ENCODE data around the gene TM7SF2.
A peak's percentile ranks its signal among the peaks of the same experiment; 100 is the strongest.

The TM7SF2 gene

DNA sequence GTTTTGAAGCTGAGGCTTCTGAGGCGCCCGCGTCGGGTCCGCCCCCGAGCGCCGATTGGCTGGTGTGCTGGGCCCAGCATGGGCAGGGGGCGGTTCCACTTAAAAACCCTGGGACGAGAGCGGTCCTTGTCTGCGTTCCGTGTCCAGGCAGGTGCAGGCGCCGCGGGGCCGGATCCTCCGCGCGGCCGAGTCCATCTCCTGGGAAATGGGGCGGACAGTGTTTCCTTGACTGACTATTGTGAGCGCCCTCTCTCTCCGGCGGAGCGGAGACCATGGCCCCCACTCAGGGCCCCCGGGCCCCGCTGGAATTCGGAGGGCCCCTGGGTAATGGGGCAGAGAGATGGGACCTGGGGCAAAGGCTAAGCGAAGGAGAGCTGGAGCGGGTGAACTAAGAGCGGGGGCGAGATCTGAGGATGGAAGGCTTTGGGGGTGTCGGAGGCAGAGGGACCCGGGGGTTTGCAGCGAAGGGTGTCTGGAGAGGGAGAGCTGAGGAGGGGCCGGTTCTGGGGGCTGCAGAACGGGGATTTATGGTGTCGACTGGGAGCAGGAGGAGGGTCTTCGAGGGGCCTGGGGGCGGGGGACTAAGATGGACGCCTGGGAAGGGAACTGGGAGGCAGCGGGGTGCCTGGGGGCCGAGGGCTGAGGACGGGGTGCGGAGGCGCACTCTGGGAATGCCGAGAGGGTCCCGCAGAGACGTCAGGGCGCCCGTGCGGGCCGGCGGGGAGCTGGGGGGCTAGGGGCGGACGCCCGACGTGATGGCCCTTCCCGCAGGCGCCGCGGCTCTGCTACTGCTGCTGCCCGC is at the start of gene TM7SF2:
TM7SF2 (plus strand) TSS at position 129 of the 802 bp plus-strand sequence; CDS start at position 273, 144 bp downstream.
- Histone ChIP-seq H3K36me3 (ENCODE audit: control insufficient read depth in 1 of 2, insufficient read depth in 2 of 2, low read length in 2 of 2) (peaks cover 4 to 29% of the 10 kb centered on the region in 2 donors), H3K27ac (ENCODE audit: low read length) (no peak within 1 kb of the TSS), H3K27me3 (ENCODE audit: low read depth, low read length) (no peaks in the 10 kb centered on the region), H3K4me3 (ENCODE audit: low read depth in 1 of 2, low read length in 2 of 2) (peak within 1 kb of the TSS; percentile 62 to 76), H3K9me3 (ENCODE audit: control insufficient read depth in 1 of 2, low read length in 2 of 2) (no peaks in the 10 kb centered on the region), H3K4me1 (ENCODE audit: control insufficient read depth in 1 of 2, insufficient read depth in 2 of 2, low read length in 2 of 2) (peaks cover 4 to 49% of the 10 kb centered on the region in 2 donors)

GRCh38 chr11:65063532-65063931 is 48.1 kb upstream of the TM7SF2 start:
- H3K4me1 ChIP-seq (ENCODE audit: control insufficient read depth in 1 of 2, insufficient read depth in 2 of 2, low read length in 2 of 2) = no peaks in the 10 kb centered on the region
- no peak overlapping the region for H3K4me3 ChIP-seq (ENCODE audit: low read depth in 1 of 2, low read length in 2 of 2)
- H3K27ac ChIP-seq (ENCODE audit: low read length) = no peak overlapping the region
- no peaks in the 10 kb centered on the region for H3K36me3 ChIP-seq (ENCODE audit: control insufficient read depth in 1 of 2, insufficient read depth in 2 of 2, low read length in 2 of 2)
- no peaks in the 10 kb centered on the region for H3K9me3 ChIP-seq (ENCODE audit: control insufficient read depth in 1 of 2, low read length in 2 of 2)
- H3K27me3 ChIP-seq (ENCODE audit: low read depth, low read length) = no peaks in the 10 kb centered on the region

DNA sequence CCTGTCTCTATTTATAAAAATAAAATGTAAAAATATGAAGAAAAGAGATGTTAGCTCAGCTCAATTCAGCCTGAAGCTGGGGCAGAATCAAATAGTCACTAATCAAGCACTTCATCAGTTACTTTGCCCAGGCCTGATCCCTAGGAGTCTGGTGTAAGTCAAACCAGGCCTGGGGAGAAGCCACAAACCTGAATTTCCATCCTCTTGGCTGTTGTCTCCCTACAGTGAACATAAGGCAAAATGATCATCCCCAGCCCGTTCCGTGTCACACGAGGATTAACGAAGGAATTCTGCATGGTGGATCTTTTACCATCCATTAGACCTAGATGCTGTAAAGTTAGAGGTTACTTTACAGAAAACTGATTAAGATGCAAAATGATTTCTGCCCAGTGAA is 46.8 kb upstream of the TM7SF2 start:
- H3K9me3 ChIP-seq (ENCODE audit: control insufficient read depth in 1 of 2, low read length in 2 of 2) = no peaks in the 10 kb centered on the region
- H3K27ac ChIP-seq (ENCODE audit: low read length) = no peak overlapping the region
- no peaks in the 10 kb centered on the region for H3K27me3 ChIP-seq (ENCODE audit: low read depth, low read length)
- no peaks in the 10 kb centered on the region for H3K4me1 ChIP-seq (ENCODE audit: control insufficient read depth in 1 of 2, insufficient read depth in 2 of 2, low read length in 2 of 2)
- H3K36me3 ChIP-seq (ENCODE audit: control insufficient read depth in 1 of 2, insufficient read depth in 2 of 2, low read length in 2 of 2) = no peaks in the 10 kb centered on the region
- H3K4me3 ChIP-seq (ENCODE audit: low read depth in 1 of 2, low read length in 2 of 2) = no peak overlapping the region

- no peak overlapping the region for H3K27ac ChIP-seq (ENCODE audit: low read length)
These were observed 45.8 kb upstream of the TM7SF2 start for GRCh38 chr11:65065851-65066250.

DNA sequence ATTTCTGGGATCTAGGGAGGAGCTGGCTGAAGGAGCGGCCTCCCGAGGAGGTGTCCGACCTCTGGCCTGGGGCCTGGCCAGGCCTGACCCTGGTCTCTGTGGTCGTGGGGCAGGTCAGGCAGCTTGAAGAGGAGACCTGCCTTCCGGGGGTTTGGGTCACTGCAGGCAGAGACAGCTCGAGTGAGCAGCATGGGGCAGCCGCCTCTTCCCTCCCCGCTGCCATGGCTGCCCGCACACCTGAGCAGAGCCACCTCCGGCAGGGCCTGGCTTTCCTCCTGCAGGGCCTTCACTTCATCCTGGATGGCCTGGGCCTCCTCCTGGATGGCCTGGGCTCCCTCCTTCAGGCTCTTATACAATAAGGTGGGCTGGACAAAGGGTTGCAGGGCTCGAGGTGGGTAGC is 45.4 kb upstream of the TM7SF2 start:
- H3K9me3 ChIP-seq (ENCODE audit: control insufficient read depth in 1 of 2, low read length in 2 of 2) = no peaks in the 10 kb centered on the region
- H3K4me1 ChIP-seq (ENCODE audit: control insufficient read depth in 1 of 2, insufficient read depth in 2 of 2, low read length in 2 of 2) = no peaks in the 10 kb centered on the region
- no peaks in the 10 kb centered on the region for H3K27me3 ChIP-seq (ENCODE audit: low read depth, low read length)
- no peak overlapping the region for H3K27ac ChIP-seq (ENCODE audit: low read length)
- no peak overlapping the region for H3K4me3 ChIP-seq (ENCODE audit: low read depth in 1 of 2, low read length in 2 of 2)
- no peaks in the 10 kb centered on the region for H3K36me3 ChIP-seq (ENCODE audit: control insufficient read depth in 1 of 2, insufficient read depth in 2 of 2, low read length in 2 of 2)

More at GRCh38 chr11:65065851-65066250, 45.8 kb upstream of the TM7SF2 start:
- H3K36me3 ChIP-seq (ENCODE audit: control insufficient read depth in 1 of 2, insufficient read depth in 2 of 2, low read length in 2 of 2) = no peaks in the 10 kb centered on the region
- H3K9me3 ChIP-seq (ENCODE audit: control insufficient read depth in 1 of 2, low read length in 2 of 2) = no peaks in the 10 kb centered on the region
- no peaks in the 10 kb centered on the region for H3K4me1 ChIP-seq (ENCODE audit: control insufficient read depth in 1 of 2, insufficient read depth in 2 of 2, low read length in 2 of 2)
- H3K27me3 ChIP-seq (ENCODE audit: low read depth, low read length) = no peaks in the 10 kb centered on the region
- no peak overlapping the region for H3K4me3 ChIP-seq (ENCODE audit: low read depth in 1 of 2, low read length in 2 of 2)

DNA sequence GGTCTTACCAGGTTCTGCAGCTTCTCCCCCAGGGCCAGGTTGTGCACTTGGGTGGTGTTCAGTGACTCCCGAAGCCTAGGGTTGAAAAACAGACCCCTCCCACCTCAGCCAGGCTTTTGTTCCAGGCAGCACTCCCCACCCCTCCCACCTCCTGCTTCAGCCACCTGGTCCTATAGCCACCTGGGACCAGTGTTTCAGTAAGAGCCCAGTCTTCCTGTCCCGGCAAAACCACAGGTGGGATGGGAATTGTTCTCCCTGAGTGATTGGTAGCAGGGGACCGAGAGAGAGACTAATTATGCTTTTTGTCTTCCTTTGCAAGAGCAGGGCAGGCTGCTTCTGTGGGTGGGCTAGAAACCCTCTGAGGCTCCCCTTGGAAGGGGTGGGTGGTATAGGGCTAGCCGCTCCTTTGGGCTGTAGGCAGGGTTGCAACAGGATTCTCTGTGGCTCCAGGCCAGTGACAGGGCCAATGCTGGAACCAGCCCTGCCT is 44.8 kb upstream of the TM7SF2 start:
- Histone ChIP-seq H3K9me3 (ENCODE audit: control insufficient read depth in 1 of 2, low read length in 2 of 2) (no peaks in the 10 kb centered on the region), H3K4me1 (ENCODE audit: control insufficient read depth in 1 of 2, insufficient read depth in 2 of 2, low read length in 2 of 2) (no peaks in the 10 kb centered on the region), H3K4me3 (ENCODE audit: low read depth in 1 of 2, low read length in 2 of 2) (no peak overlapping the region), H3K27ac (ENCODE audit: low read length) (no peak overlapping the region), H3K36me3 (ENCODE audit: control insufficient read depth in 1 of 2, insufficient read depth in 2 of 2, low read length in 2 of 2) (no peaks in the 10 kb centered on the region), H3K27me3 (ENCODE audit: low read depth, low read length) (no peaks in the 10 kb centered on the region)

- no peaks in the 10 kb centered on the region for H3K36me3 ChIP-seq (ENCODE audit: control insufficient read depth in 1 of 2, insufficient read depth in 2 of 2, low read length in 2 of 2)
- H3K4me3 ChIP-seq (ENCODE audit: low read depth in 1 of 2, low read length in 2 of 2) = no peak overlapping the region
- no peaks in the 10 kb centered on the region for H3K4me1 ChIP-seq (ENCODE audit: control insufficient read depth in 1 of 2, insufficient read depth in 2 of 2, low read length in 2 of 2)
- no peaks in the 10 kb centered on the region for H3K9me3 ChIP-seq (ENCODE audit: control insufficient read depth in 1 of 2, low read length in 2 of 2)
- H3K27ac ChIP-seq (ENCODE audit: low read length) = no peak overlapping the region
- no peaks in the 10 kb centered on the region for H3K27me3 ChIP-seq (ENCODE audit: low read depth, low read length)
These were observed 44.2 kb upstream of the TM7SF2 start for GRCh38 chr11:65067446-65067845.

DNA sequence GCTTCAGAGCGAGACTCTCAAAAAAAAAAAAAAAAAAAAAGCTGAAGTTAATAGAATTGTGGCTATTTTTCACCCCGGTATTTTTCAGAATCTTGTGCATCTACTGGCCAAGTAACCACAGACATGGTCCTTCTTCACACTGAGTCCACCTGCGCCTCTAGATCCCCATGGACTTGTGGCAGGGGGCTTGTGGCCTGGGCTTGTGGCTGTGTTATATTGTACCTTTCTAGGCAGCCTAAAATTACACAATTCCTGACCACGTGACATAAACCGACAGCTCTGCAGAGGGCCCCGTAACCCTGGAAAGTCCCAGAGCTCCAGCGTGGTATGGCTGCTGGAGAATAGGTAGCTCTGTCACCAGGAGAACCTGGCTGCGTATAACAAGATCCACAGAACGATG is 42.5 kb upstream of the TM7SF2 start:
- Histone ChIP-seq H3K9me3 (ENCODE audit: control insufficient read depth in 1 of 2, low read length in 2 of 2) (no peaks in the 10 kb centered on the region), H3K4me3 (ENCODE audit: low read depth in 1 of 2, low read length in 2 of 2) (no peak overlapping the region), H3K4me1 (ENCODE audit: control insufficient read depth in 1 of 2, insufficient read depth in 2 of 2, low read length in 2 of 2) (no peaks in the 10 kb centered on the region), H3K27ac (ENCODE audit: low read length) (no peak overlapping the region), H3K27me3 (ENCODE audit: low read depth, low read length) (no peaks in the 10 kb centered on the region), H3K36me3 (ENCODE audit: control insufficient read depth in 1 of 2, insufficient read depth in 2 of 2, low read length in 2 of 2) (no peaks in the 10 kb centered on the region)

DNA sequence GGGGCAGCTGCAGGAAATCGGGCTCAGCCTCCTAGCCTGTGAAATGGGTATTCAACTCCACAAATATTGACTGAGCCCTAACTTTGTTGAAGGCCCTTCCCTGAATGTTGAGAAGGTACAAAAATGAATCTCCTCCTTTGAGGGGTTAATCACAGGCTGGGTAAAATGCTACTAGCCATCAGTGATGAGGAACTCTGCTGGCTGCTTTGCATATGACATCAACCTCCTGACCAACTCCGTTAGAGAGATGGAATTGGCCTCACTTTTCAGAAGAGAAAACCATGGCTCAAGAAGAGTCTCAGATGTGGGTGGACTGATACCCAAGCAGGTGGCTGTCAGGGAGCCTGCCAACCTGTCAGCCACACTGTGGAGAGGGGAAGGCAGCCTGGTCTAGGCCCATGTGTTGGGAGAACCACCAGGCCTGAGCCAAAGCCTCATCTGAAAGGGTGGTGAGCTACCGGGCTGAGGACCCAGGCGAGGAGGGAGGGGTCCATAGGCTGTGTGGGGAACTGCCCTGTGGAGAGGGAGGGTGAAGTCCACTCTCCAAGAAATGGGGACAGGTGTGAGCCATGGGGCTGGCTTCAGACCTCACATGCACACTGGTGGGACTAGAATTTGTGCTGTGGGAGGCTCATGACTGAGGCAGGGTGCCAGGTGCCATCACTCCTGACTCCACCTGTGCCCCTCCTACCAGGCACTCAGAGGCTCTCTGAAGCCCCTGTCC is 39.6 kb upstream of the TM7SF2 start:
- no peaks in the 10 kb centered on the region for H3K4me1 ChIP-seq (ENCODE audit: control insufficient read depth in 1 of 2, insufficient read depth in 2 of 2, low read length in 2 of 2)
- no peaks in the 10 kb centered on the region for H3K9me3 ChIP-seq (ENCODE audit: control insufficient read depth in 1 of 2, low read length in 2 of 2)
- H3K27ac ChIP-seq (ENCODE audit: low read length) = no peak overlapping the region
- H3K4me3 ChIP-seq (ENCODE audit: low read depth in 1 of 2, low read length in 2 of 2) = no peak overlapping the region
- no peaks in the 10 kb centered on the region for H3K27me3 ChIP-seq (ENCODE audit: low read depth, low read length)
- no peaks in the 10 kb centered on the region for H3K36me3 ChIP-seq (ENCODE audit: control insufficient read depth in 1 of 2, insufficient read depth in 2 of 2, low read length in 2 of 2)

- Histone ChIP-seq H3K4me3 (ENCODE audit: low read depth in 1 of 2, low read length in 2 of 2) (no peak overlapping the region), H3K27ac (ENCODE audit: low read length) (no peak overlapping the region), H3K4me1 (ENCODE audit: control insufficient read depth in 1 of 2, insufficient read depth in 2 of 2, low read length in 2 of 2) (no peaks in the 10 kb centered on the region), H3K27me3 (ENCODE audit: low read depth, low read length) (no peaks in the 10 kb centered on the region), H3K9me3 (ENCODE audit: control insufficient read depth in 1 of 2, low read length in 2 of 2) (no peaks in the 10 kb centered on the region), H3K36me3 (ENCODE audit: control insufficient read depth in 1 of 2, insufficient read depth in 2 of 2, low read length in 2 of 2) (no peaks in the 10 kb centered on the region)
These were observed 39.1 kb upstream of the TM7SF2 start for GRCh38 chr11:65072631-65072966.

DNA sequence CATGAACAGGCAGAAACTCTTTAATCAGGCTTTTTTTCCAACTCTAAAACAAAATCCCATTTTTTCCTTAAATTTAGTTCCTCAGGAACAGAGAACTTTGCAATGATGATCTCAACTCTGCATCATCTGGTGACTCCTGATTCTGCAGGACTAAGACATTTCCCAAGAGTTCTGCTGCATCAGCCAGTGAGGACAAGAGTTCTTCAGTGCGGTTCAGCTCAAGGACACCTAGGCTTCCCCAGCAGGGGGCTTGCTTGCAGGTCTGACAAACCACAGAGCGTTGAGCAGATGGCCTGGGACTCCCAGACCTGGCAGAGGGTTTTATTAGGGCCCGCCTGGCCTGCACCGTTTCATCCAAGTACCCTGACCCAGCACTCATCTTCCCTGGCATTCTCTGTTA is 34.2 kb upstream of the TM7SF2 start:
- no peaks in the 10 kb centered on the region for H3K36me3 ChIP-seq (ENCODE audit: control insufficient read depth in 1 of 2, insufficient read depth in 2 of 2, low read length in 2 of 2)
- H3K27me3 ChIP-seq (ENCODE audit: low read depth, low read length) = no peaks in the 10 kb centered on the region
- H3K27ac ChIP-seq (ENCODE audit: low read length) = no peak overlapping the region
- H3K4me1 ChIP-seq (ENCODE audit: control insufficient read depth in 1 of 2, insufficient read depth in 2 of 2, low read length in 2 of 2) = no peaks in the 10 kb centered on the region
- H3K4me3 ChIP-seq (ENCODE audit: low read depth in 1 of 2, low read length in 2 of 2) = no peak overlapping the region
- no peaks in the 10 kb centered on the region for H3K9me3 ChIP-seq (ENCODE audit: control insufficient read depth in 1 of 2, low read length in 2 of 2)
